Heart right ventricle (tissue), 16 donors: Measurements from ENCODE around the gene MAMDC2. TPM values are rescaled to one million over a fixed set of nuclear protein-coding genes. Genes with fewer than 3 reads are reported as not detected.

Experiments used
- ATAC-seq, 8 donors: fragments of 200-7000 bp; cut with Tn5 transposase; one replicate each; pipeline ENCODE4 v1.9.1; 2020; ENCODE audit warnings: mild to moderate bottlenecking in 8 of 8, moderate library complexity in 8 of 8, moderate number of reproducible peaks in 1 of 8
- DNase-seq, 2 donors: peaks; one replicate each; pipeline ENCODE4 v3.0.0-alpha.2; 2020
- H3K27ac ChIP-seq, 10 donors: fragments of 200-600 bp; sonication (generic) in 2 of 10; one replicate each; pipeline versions ENCODE4 v1.5.0 to v1.8.0; 2020 to 2022; ENCODE audit warnings: mild to moderate bottlenecking in 3 of 10
- H3K27me3 ChIP-seq, 7 donors: fragments of 200-600 bp; one replicate each; pipeline ENCODE4 v1.8.0; 2021 to 2022; ENCODE audit warnings: mild to moderate bottlenecking in 2 of 7
- H3K36me3 ChIP-seq, 9 donors: fragments of 200-600 bp; sonication (generic) in 1 of 9; one replicate each; pipeline versions ENCODE4 v1.5.0 to v1.8.0; 2020 to 2022; ENCODE audit warnings: mild to moderate bottlenecking in 2 of 9
- H3K4me1 ChIP-seq, 9 donors: fragments of 200-600 bp; sonication (generic) in 1 of 9; one replicate each; pipeline versions ENCODE4 v1.5.0 to v1.8.0; 2020 to 2022; ENCODE audit warnings: mild to moderate bottlenecking in 4 of 9
- H3K4me3 ChIP-seq, 10 donors: fragments of 200-600 bp; sonication (generic) in 2 of 10; one replicate each; pipeline versions ENCODE4 v1.5.0 to v1.8.0; 2020 to 2022; ENCODE audit warnings: mild to moderate bottlenecking in 7 of 10, moderate library complexity in 2 of 10
- H3K9me3 ChIP-seq, 11 donors: fragments of 200-600 bp in 10 of 11; sonication (generic) in 2 of 11; one replicate each; pipeline versions ENCODE4 v1.5.0 to v1.8.0; 2013 to 2022; ENCODE audit warnings: mild to moderate bottlenecking in 2 of 11, control low read depth in 1 of 11, moderate library complexity in 1 of 11
- CTCF ChIP-seq, 9 donors: fragments of 200-600 bp; sonication (generic) in 2 of 9; IDR thresholded peaks; one replicate each; pipeline versions ENCODE4 v1.5.0 to v1.8.0; 2021 to 2022; ENCODE audit warnings: antibody characterized with exemption in 9 of 9, mild to moderate bottlenecking in 5 of 9, moderate library complexity in 1 of 9
- WGBS, 2 donors: extraction: QIAGEN DNeasy Blood & Tissue Kit; methylation state at CpG; one replicate each; pipeline ENCODE4 v1.1.7; 2013; ENCODE audit warnings: inconsistent platforms in 1 of 2; 5-methylcytosine and 5-hydroxymethylcytosine counted together
- intact Hi-C, 10 donors: fragments of 100-400 bp; cut with DNase I; formaldehyde crosslinking; loops; one replicate each; pipeline versions ENCODE4 v1.11.1 to v1.14.2; 2022
- polyA plus RNA-seq, 2 donors: library from polyadenylated mRNA; stranded (reverse); fragments of 200-250 nt; gene quantifications; one replicate each; pipeline ENCODE4 v1.2.3, GENCODE V29; 2013
- total RNA-seq, 10 donors: library from RNA; stranded (reverse); fragmentation: NEBNext Ultra II Directional in 3 of 10; extraction: Animal tissue kit (Norgen Biotek cat#: 25700) in 3 of 10; gene quantifications; one replicate each; pipeline versions ENCODE4 v1.2.1 to v1.2.4, GENCODE V29; 2021 to 2023
- donor health status: Arrhythmogenic right ventricular cardiomyopathy.
- donor health status: ischemic (EF 13 %, LVEDD 7.1; RV severe dilation, severe dysfunction).
- donor health status: healthy with polysubstance abuse.
- donor health status: DM: no; HTN: yes; CAD: no.
- donor health status: DM: no; HTN: no; CAD: no.
- donor health status: ischemic (EF 25% LVEDD 6.9; RV normal size, moderate dysfunction).
- donor health status: ischemic (EF 25% LVEDD 5.7; RV mildly dilated, moderate dysfunction).
- donor health status: healthy.
- donor health status: DM: yes; HTN: yes; CAD: no.
- donor health status: Ischemic cardiomyopathy.
- donor health status: ischemic (EF 35%, LVEDD 5.7; RV mildly dilated, moderate dysfunction).
- donor health status: nonischemic (EF 11% LVEDD 7.7; RV severe dilation, severe dysfunction).
- donor health status: DM: yes; HTN: yes; CAD: no.
- donor health status: PGD.
- donor health status: ischemic (EF 29% LVEDD 5.4; RV normal size, mild dysfunction).
- donor health status: nonischemic (EF 23%, LVEDD 6.1; RV moderate dilation, normal function).

The MAMDC2 gene
- total and polyA plus RNA-seq, 12 donors: 2.3 to 11.8 (median 5.8) TPM

GRCh38 chr9:70052768-70053167 is 9.1 kb downstream of the MAMDC2 start:
- DNase-seq: no peak
- Histone ChIP-seq H3K4me3 (no peak overlapping the region), H3K27ac (no peak overlapping the region), H3K36me3 (peaks cover 0 to 9% (median 0%) of the 10 kb centered on the region in 9 donors), H3K27me3 (no peaks in the 10 kb centered on the region), H3K9me3 (no peaks in the 10 kb centered on the region), H3K4me1 (peaks cover 9 to 92% (median 40%) of the 10 kb centered on the region in 9 donors)
- TF ChIP-seq CTCF (IDR thresholded peaks at IDR 0.05): no peak
- ATAC-seq: no peak
- intact Hi-C loops: loop anchor here in 1 of 10 donors (5.0 kb wide), 1 partner anchor 60 kb away; no protein-coding TSS in a partner anchor
- 90 to 91% methylated on average over 1 of the region's 1 CpG for WGBS, 2 donors

- WGBS, 2 donors: 39 to 54% methylated on average over 2 of the region's 2 CpGs
- Histone ChIP-seq H3K9me3 (no peaks in the 10 kb centered on the region), H3K4me3 (no peak overlapping the region), H3K4me1 (peaks cover 1 to 88% (median 32%) of the 10 kb centered on the region in 9 donors), H3K36me3 (no peaks in the 10 kb centered on the region), H3K27ac (peak overlapping the region in 1 of 10 donors; percentile 22), H3K27me3 (no peaks in the 10 kb centered on the region)
- peak in 1 of 8 donors; percentile 41 for ATAC-seq
- DNase-seq: no peak
- no peak for TF ChIP-seq CTCF (IDR thresholded peaks at IDR 0.05)
- intact Hi-C loops: loop anchor here in 1 of 10 donors (5.0 kb wide), 1 partner anchor 58 kb away; no protein-coding TSS in a partner anchor
Measured at GRCh38 chr9:70053864-70054263, 10.2 kb downstream of the MAMDC2 start.

GRCh38 chr9:70054521-70054920 is 10.9 kb downstream of the MAMDC2 start:
- DNase-seq (no peak), ATAC-seq (no peak)
- no peak for TF ChIP-seq CTCF (IDR thresholded peaks at IDR 0.05)
- WGBS, 2 donors: 72 to 76% methylated on average over 3 of the region's 3 CpGs
- Histone ChIP-seq H3K4me1 (peaks cover 0 to 88% (median 26%) of the 10 kb centered on the region in 9 donors), H3K27me3 (no peaks in the 10 kb centered on the region), H3K9me3 (no peaks in the 10 kb centered on the region), H3K4me3 (no peak overlapping the region), H3K27ac (no peak overlapping the region), H3K36me3 (no peaks in the 10 kb centered on the region)
- intact Hi-C loops: loop anchor here in 1 of 10 donors (5.0 kb wide), 1 partner anchor 58 kb away; no protein-coding TSS in a partner anchor

- ATAC-seq (no peak), DNase-seq (no peak)
- intact Hi-C loops: no loop called here
- Histone ChIP-seq H3K4me1 (peaks cover 0 to 88% (median 17%) of the 10 kb centered on the region in 9 donors), H3K4me3 (no peak overlapping the region), H3K27ac (peak overlapping the region in 1 of 10 donors; percentile 12), H3K27me3 (no peaks in the 10 kb centered on the region), H3K36me3 (no peaks in the 10 kb centered on the region), H3K9me3 (no peaks in the 10 kb centered on the region)
- WGBS, 2 donors: 67 to 69% methylated on average over 3 of the region's 3 CpGs
- no peak for TF ChIP-seq CTCF (IDR thresholded peaks at IDR 0.05)
Measured at GRCh38 chr9:70055406-70056210, 12.0 kb downstream of the MAMDC2 start.
